Hepatocyte (in vitro differentiated cells): ENCODE measurements around the gene RPL18.

Experiments used
- EZH2 ChIP-seq: fragments of 200-600 bp; sonication (generic); IDR thresholded peaks from 2 replicates; pipeline ENCODE4 v1.6.1; 2016; ENCODE audit warnings: antibody characterized with exemption, mild to moderate bottlenecking, borderline replicate concordance
- TF ChIP-seq, protein P1 (sequence below): fragments of 200-600 bp; sonication (generic); IDR thresholded peaks from 2 replicates; pipeline ENCODE4 v1.5.1; 2016; ENCODE audit warnings: antibody characterized with exemption, mild to moderate bottlenecking; ENCODE audit not compliant: poor library complexity

DNA sequence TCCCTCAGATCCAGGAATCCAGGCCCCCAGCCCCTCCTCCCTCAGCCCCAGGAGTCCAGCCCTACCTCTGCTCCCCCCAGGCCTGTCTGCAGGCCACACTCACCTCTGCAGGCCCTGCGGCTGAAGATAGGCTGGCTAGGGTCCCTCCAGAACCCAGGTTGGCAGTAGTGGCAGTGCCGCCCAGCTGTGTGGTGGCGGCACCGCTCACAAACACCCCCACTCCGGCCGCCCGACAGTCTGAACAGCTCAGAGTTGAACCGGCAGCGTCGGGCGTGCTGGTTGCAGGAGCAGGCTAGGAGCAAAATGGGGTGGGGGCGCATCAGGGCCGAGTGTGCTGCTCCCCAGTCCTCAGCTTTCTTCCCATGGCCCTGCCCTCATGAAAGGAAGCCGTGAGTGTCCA is 45.5 kb upstream of the RPL18 start:
- TF ChIP-seq, protein P1, sequence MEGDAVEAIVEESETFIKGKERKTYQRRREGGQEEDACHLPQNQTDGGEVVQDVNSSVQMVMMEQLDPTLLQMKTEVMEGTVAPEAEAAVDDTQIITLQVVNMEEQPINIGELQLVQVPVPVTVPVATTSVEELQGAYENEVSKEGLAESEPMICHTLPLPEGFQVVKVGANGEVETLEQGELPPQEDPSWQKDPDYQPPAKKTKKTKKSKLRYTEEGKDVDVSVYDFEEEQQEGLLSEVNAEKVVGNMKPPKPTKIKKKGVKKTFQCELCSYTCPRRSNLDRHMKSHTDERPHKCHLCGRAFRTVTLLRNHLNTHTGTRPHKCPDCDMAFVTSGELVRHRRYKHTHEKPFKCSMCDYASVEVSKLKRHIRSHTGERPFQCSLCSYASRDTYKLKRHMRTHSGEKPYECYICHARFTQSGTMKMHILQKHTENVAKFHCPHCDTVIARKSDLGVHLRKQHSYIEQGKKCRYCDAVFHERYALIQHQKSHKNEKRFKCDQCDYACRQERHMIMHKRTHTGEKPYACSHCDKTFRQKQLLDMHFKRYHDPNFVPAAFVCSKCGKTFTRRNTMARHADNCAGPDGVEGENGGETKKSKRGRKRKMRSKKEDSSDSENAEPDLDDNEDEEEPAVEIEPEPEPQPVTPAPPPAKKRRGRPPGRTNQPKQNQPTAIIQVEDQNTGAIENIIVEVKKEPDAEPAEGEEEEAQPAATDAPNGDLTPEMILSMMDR, result no peak
- no peak for TF ChIP-seq EZH2
